ENCODE results near the gene TLE6.

Gene TLE6

DNA sequence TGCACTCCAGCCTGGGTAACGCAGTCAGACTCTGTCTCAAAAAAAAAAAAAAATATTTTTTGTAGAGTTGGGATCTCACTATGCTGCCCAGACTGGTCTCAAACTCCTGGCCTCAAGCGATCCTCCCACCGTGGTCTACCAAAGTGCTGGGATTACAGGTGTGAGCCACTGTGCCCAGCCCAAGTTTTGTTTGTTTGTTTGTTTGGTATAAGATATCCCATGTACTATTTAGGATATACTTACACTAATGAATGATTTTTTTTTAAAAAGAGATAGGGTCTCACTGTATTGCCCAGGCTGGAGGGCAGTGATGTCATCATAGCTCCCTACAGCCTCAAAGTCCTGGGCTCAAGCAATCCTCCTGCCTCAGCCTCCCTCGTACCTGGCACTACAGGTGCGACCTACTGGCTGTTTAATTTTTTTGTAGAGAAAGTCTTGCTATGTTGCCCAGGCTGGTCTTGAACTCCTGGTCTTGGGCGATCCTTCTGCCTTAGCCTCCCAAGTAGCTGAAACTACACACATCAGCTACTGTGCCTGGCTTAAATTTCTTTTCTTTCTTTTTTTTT, 24.0 kb downstream of the TLE6 start:
- Histone ChIP-seq H3K4me1 (ENCODE audit: control insufficient read depth in 1 of 2, insufficient read depth in 2 of 2, low read length in 2 of 2) (no peaks in the 10 kb centered on the region), H4K8ac (ENCODE audit: low read depth, low read length) (no peak overlapping the region), H3K27me3 (ENCODE audit: insufficient read depth, low read length) (no peaks in the 10 kb centered on the region), H2AFZ (ENCODE audit: insufficient read depth, low read length, poor library complexity) (no peak overlapping the region), H3K4me3 (ENCODE audit: low read depth, low read length) (no peak overlapping the region), H3K4me2 (ENCODE audit: low read length) (no peak overlapping the region), H3K36me3 (ENCODE audit: control insufficient read depth in 1 of 2, insufficient read depth in 2 of 2, low read length in 2 of 2) (no peaks in the 10 kb centered on the region), H3K9me3 (ENCODE audit: insufficient read depth, low read depth, low read length) (peaks cover 2% of the 10 kb centered on the region), H4K91ac (ENCODE audit: low read depth, low read length) (no peak overlapping the region), H3K23ac (ENCODE audit: low read length) (no peak overlapping the region), H3K79me2 (ENCODE audit: control insufficient read depth, insufficient read depth, low read length, poor library complexity) (no peaks in the 10 kb centered on the region), H2BK120ac (ENCODE audit: insufficient read depth, low read length, poor library complexity) (no peak overlapping the region), H3K14ac (ENCODE audit: low read length) (no peak overlapping the region), H2AK5ac (ENCODE audit: low read length) (no peak overlapping the region), H2BK5ac (ENCODE audit: low read depth, low read length, poor library complexity) (no peak overlapping the region), H4K12ac (ENCODE audit: low read depth, low read length) (no peak overlapping the region), H3K79me1 (ENCODE audit: low read length) (no peaks in the 10 kb centered on the region), H3K9ac (ENCODE audit: low read length) (no peak overlapping the region), H3K27ac (ENCODE audit: low read depth, low read length) (no peak overlapping the region), H2BK12ac (ENCODE audit: low read length) (no peak overlapping the region), H3K4ac (ENCODE audit: low read depth, low read length) (no peak overlapping the region), H3K18ac (ENCODE audit: low read length) (no peak overlapping the region)
- no CpG with 5 or more reads among the region's 6 CpGs for WGBS (ENCODE audit: extremely low coverage, insufficient coverage, insufficient read length)
- DNase-seq, result no peak

DNA sequence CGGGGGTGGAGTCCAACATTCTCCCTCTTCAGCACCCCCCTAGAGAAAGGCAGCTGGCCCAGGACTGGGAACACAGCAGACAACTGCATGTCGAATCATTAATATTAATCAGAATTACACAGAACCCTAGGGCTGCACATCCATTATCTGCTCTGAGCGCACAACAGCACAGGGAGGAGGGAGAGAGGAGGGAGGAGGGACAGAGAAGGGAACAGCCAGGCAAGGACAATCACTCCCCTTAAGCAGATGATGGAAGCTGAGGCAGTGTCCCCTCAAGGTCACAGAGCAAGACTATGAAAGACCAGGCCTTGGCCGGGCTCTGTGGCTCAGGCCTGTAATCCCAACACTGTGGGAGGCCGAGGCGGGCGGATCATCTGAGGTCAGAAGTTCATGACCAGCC, 25.7 kb downstream of the TLE6 start:
- Histone ChIP-seq H3K36me3 (ENCODE audit: control insufficient read depth in 1 of 2, insufficient read depth in 2 of 2, low read length in 2 of 2) (no peaks in the 10 kb centered on the region), H3K18ac (ENCODE audit: low read length) (no peak overlapping the region), H4K8ac (ENCODE audit: low read depth, low read length) (no peak overlapping the region), H3K4me3 (ENCODE audit: low read depth, low read length) (no peak overlapping the region), H2BK120ac (ENCODE audit: insufficient read depth, low read length, poor library complexity) (no peak overlapping the region), H3K4ac (ENCODE audit: low read depth, low read length) (no peak overlapping the region), H3K4me2 (ENCODE audit: low read length) (no peak overlapping the region), H4K91ac (ENCODE audit: low read depth, low read length) (no peak overlapping the region), H3K23ac (ENCODE audit: low read length) (no peak overlapping the region), H2BK5ac (ENCODE audit: low read depth, low read length, poor library complexity) (no peak overlapping the region), H3K27me3 (ENCODE audit: insufficient read depth, low read length) (no peaks in the 10 kb centered on the region), H2AFZ (ENCODE audit: insufficient read depth, low read length, poor library complexity) (no peak overlapping the region), H2AK5ac (ENCODE audit: low read length) (no peak overlapping the region), H4K12ac (ENCODE audit: low read depth, low read length) (no peak overlapping the region), H3K27ac (ENCODE audit: low read depth, low read length) (no peak overlapping the region), H3K79me2 (ENCODE audit: control insufficient read depth, insufficient read depth, low read length, poor library complexity) (no peaks in the 10 kb centered on the region), H3K9me3 (ENCODE audit: insufficient read depth, low read depth, low read length) (peaks cover under 1% of the 10 kb centered on the region), H3K14ac (ENCODE audit: low read length) (no peak overlapping the region), H2BK12ac (ENCODE audit: low read length) (no peak overlapping the region), H3K79me1 (ENCODE audit: low read length) (no peaks in the 10 kb centered on the region), H3K9ac (ENCODE audit: low read length) (no peak overlapping the region), H3K4me1 (ENCODE audit: control insufficient read depth in 1 of 2, insufficient read depth in 2 of 2, low read length in 2 of 2) (no peaks in the 10 kb centered on the region)
- DNase-seq, result no peak
- no CpG with 5 or more reads among the region's 7 CpGs for WGBS (ENCODE audit: extremely low coverage, insufficient coverage, insufficient read length)

DNA sequence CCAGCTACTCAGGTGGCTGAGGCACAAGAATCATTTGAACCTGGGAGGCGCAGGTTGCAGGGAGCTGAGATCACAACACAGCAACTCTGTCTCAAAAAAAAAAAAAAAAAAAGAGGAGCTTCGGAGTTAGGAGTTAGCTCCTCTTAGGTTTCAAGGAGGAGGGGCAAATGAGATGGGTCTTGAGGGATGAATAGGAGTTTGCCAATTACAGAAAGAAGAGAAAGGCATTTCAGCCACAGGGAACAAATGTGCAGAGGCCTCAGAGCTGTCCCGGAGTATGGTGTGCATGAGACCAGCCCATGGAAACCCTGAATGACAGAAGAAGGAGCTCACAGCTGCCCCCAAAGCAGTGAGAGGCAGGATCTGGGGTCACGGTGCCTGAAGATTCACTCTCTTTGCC, 27.2 kb downstream of the TLE6 start:
- Histone ChIP-seq H3K4me1 (ENCODE audit: control insufficient read depth in 1 of 2, insufficient read depth in 2 of 2, low read length in 2 of 2) (no peaks in the 10 kb centered on the region), H3K79me1 (ENCODE audit: low read length) (no peaks in the 10 kb centered on the region), H2BK120ac (ENCODE audit: insufficient read depth, low read length, poor library complexity) (no peak overlapping the region), H4K8ac (ENCODE audit: low read depth, low read length) (no peak overlapping the region), H3K36me3 (ENCODE audit: control insufficient read depth in 1 of 2, insufficient read depth in 2 of 2, low read length in 2 of 2) (no peaks in the 10 kb centered on the region), H3K9ac (ENCODE audit: low read length) (no peak overlapping the region), H3K79me2 (ENCODE audit: control insufficient read depth, insufficient read depth, low read length, poor library complexity) (no peaks in the 10 kb centered on the region), H3K4me2 (ENCODE audit: low read length) (no peak overlapping the region), H3K27me3 (ENCODE audit: insufficient read depth, low read length) (no peaks in the 10 kb centered on the region), H4K91ac (ENCODE audit: low read depth, low read length) (no peak overlapping the region), H2AK5ac (ENCODE audit: low read length) (no peak overlapping the region), H2BK5ac (ENCODE audit: low read depth, low read length, poor library complexity) (no peak overlapping the region), H3K4me3 (ENCODE audit: low read depth, low read length) (no peak overlapping the region), H3K27ac (ENCODE audit: low read depth, low read length) (no peak overlapping the region), H3K9me3 (ENCODE audit: insufficient read depth, low read depth, low read length) (peaks cover 2% of the 10 kb centered on the region), H2AFZ (ENCODE audit: insufficient read depth, low read length, poor library complexity) (no peak overlapping the region), H2BK12ac (ENCODE audit: low read length) (no peak overlapping the region), H3K4ac (ENCODE audit: low read depth, low read length) (no peak overlapping the region), H3K18ac (ENCODE audit: low read length) (no peak overlapping the region), H4K12ac (ENCODE audit: low read depth, low read length) (no peak overlapping the region), H3K14ac (ENCODE audit: low read length) (no peak overlapping the region), H3K23ac (ENCODE audit: low read length) (no peak overlapping the region)
- DNase-seq, result no peak
- no CpG with 5 or more reads among the region's 4 CpGs for WGBS (ENCODE audit: extremely low coverage, insufficient coverage, insufficient read length)

DNA sequence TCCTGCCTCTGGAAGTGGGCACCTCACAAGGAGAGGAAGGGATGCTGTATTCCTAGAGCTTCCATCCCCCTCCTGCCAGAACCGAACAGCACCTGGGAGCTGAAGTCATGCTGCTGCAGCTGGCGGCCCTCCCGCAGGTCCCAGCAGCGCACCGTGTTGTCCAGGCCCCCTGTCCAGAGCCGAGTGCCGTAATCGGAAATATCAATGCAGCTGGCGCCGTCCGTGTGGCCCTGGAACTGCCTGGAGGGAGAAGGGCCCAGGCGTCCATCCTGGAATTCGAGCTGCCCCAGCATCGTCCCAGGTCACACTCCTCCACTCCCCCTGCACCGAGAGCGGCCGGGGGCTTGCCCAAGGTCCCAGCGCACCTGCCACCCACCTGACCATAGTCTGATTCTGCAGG, 28.0 kb downstream of the TLE6 start:
- Histone ChIP-seq H4K12ac (ENCODE audit: low read depth, low read length) (no peak overlapping the region), H2BK120ac (ENCODE audit: insufficient read depth, low read length, poor library complexity) (no peak overlapping the region), H3K18ac (ENCODE audit: low read length) (no peak overlapping the region), H3K14ac (ENCODE audit: low read length) (no peak overlapping the region), H3K4me1 (ENCODE audit: control insufficient read depth in 1 of 2, insufficient read depth in 2 of 2, low read length in 2 of 2) (no peaks in the 10 kb centered on the region), H3K4ac (ENCODE audit: low read depth, low read length) (no peak overlapping the region), H3K4me2 (ENCODE audit: low read length) (no peak overlapping the region), H3K27ac (ENCODE audit: low read depth, low read length) (no peak overlapping the region), H3K9me3 (ENCODE audit: insufficient read depth, low read depth, low read length) (peaks cover 2% of the 10 kb centered on the region), H3K79me2 (ENCODE audit: control insufficient read depth, insufficient read depth, low read length, poor library complexity) (no peaks in the 10 kb centered on the region), H4K91ac (ENCODE audit: low read depth, low read length) (no peak overlapping the region), H3K27me3 (ENCODE audit: insufficient read depth, low read length) (no peaks in the 10 kb centered on the region), H2AFZ (ENCODE audit: insufficient read depth, low read length, poor library complexity) (no peak overlapping the region), H3K36me3 (ENCODE audit: control insufficient read depth in 1 of 2, insufficient read depth in 2 of 2, low read length in 2 of 2) (no peaks in the 10 kb centered on the region), H3K4me3 (ENCODE audit: low read depth, low read length) (no peak overlapping the region), H2AK5ac (ENCODE audit: low read length) (no peak overlapping the region), H3K79me1 (ENCODE audit: low read length) (no peaks in the 10 kb centered on the region), H2BK12ac (ENCODE audit: low read length) (no peak overlapping the region), H2BK5ac (ENCODE audit: low read depth, low read length, poor library complexity) (no peak overlapping the region), H4K8ac (ENCODE audit: low read depth, low read length) (no peak overlapping the region), H3K23ac (ENCODE audit: low read length) (no peak overlapping the region), H3K9ac (ENCODE audit: low read length) (no peak overlapping the region)
- WGBS (ENCODE audit: extremely low coverage, insufficient coverage, insufficient read length), result no CpG with 5 or more reads among the region's 18 CpGs
- DNase-seq, result no peak

All from trophoblast cell (in vitro differentiated cells and primary cell).